Central memory CD4-positive, alpha-beta T cell (primary cell): ENCODE measurements around the gene SOX4.

Source experiments
- DNase-seq: peaks from one replicate; pipeline ENCODE4 v3.0.0; 2022

The SOX4 gene

GRCh38 chr6:21594416-21595281, 1.1 kb downstream of the SOX4 start:
- DNase-seq: peak; percentile 20

GRCh38 chr6:21595285-21596144, 2.0 kb downstream of the SOX4 start:
- DNase-seq: peak; percentile 10

DNA sequence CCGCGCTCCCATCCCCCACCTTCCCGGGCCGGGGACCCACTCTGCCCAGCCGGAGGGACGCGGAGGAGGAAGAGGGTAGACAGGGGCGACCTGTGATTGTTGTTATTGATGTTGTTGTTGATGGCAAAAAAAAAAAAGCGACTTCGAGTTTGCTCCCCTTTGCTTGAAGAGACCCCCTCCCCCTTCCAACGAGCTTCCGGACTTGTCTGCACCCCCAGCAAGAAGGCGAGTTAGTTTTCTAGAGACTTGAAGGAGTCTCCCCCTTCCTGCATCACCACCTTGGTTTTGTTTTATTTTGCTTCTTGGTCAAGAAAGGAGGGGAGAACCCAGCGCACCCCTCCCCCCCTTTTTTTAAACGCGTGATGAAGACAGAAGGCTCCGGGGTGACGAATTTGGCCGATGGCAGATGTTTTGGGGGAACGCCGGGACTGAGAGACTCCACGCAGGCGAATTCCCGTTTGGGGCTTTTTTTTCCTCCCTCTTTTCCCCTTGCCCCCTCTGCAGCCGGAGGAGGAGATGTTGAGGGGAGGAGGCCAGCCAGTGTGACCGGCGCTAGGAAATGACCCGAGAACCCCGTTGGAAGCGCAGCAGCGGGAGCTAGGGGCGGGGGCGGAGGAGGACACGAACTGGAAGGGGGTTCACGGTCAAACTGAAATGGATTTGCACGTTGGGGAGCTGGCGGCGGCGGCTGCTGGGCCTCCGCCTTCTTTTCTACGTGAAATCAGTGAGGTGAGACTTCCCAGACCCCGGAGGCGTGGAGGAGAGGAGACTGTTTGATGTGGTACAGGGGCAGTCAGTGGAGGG, 2.8 kb downstream of the SOX4 start:
- peak; percentile 7 for DNase-seq

DNA sequence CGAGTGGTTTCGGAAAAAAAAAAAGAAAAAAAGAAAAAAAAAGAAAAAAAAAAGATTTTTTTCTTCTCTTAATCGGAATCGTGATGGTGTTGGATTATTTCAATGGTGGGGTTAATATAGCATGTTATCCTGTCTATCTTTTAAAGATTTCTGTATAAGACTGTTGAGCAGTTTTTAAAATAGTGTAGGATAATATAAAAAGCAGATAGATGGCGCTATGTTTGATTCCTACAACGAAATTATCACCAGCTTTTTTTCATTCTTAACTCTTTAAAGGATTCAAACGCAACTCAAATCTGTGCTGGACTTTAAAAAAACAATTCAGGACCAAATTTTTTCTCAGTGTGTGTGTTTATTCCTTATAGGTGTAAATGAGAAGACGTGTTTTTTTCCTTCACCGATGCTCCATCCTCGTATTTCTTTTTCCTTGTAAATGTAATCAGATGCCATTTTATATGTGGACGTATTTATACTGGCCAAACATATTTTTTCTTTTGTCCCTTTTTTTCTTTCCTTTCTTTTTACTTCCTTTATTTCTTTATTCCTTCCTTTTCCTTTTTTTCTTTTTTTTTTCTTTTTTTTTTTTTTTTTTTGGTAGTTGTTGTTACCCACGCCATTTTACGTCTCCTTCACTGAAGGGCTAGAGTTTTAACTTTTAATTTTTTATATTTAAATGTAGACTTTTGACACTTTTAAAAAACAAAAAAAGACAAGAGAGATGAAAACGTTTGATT, 3.6 kb downstream of the SOX4 start:
- no peak for DNase-seq

GRCh38 chr6:21597801-21598673, 4.5 kb downstream of the SOX4 start:
- no peak for DNase-seq

DNA sequence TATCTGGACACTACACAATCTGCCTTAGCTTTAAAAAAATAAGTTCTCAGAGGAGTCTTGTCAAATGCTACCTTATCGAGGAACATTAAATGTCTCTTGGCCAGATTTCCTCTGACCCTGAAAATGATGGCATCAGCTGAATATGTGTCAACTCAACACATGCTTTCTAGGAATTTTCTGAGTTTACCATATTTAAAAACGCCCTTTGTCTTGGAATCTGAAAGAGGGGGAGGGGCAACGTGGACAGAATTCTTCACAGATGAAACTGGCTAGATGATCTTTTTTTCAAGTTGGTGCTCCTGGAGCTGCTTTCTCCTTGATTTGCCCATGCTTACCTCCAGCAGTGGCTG, 5.1 kb downstream of the SOX4 start:
- no peak for DNase-seq

DNA sequence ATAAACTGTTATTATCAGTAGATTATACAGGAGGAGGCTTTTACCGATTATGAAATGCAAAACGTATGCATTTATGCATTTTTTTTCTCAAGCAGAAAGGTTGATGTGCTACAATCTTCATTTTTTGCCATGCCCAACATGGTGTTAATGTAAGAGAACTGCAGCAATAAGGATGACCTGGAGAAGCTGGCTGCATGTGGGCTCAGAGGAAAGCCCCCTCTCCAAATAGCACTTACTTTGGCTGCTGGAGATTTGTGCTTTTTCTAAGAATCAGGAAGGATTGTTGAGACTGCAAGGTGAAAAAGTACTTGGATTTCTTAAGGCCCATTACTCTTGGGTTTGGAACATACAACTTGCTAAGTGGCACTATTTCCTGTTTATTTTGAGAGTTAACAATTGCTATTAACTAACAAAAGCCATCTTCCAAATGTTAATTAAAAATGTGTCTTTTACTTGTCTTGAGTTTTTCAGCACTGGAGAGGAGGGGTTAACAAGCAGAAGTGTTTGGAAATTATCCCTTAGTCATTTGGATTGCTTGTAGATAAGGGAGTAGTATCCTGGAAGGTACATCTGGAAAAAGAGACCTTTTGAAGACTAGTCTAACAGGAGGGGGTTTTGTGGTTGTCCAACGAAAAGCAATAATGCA, 5.6 kb downstream of the SOX4 start:
- DNase-seq: no peak

DNA sequence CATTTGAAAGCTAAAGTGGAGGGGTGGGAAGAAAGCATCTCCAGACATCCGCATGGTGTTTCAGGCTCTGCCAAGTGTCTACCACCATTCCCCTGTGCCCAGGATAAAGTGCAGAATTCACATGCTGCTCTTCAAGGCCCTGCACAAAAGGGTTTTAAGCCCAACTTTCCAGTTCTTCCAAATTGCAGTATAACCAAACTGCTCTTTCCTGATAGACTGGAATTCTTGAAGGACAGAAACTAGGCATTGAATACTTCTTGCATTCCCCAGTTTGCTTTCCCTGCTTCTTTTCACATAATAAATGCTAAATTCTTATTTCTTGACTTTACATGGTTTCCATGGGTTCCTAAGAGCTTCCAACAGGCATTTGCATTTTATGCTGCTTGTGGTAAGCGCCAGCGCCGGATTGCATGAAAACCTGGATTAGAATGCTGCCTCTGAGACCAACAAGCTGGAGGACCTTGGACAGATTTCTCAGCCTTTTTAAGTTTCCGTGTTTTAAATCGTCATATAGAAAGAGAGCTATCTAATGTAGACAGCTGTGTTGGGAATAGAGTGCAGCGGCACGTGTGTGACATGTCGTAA, 7.9 kb downstream of the SOX4 start:
- no peak for DNase-seq

- DNase-seq: no peak
These were observed 8.4 kb downstream of the SOX4 start for GRCh38 chr6:21601932-21602390.

DNA sequence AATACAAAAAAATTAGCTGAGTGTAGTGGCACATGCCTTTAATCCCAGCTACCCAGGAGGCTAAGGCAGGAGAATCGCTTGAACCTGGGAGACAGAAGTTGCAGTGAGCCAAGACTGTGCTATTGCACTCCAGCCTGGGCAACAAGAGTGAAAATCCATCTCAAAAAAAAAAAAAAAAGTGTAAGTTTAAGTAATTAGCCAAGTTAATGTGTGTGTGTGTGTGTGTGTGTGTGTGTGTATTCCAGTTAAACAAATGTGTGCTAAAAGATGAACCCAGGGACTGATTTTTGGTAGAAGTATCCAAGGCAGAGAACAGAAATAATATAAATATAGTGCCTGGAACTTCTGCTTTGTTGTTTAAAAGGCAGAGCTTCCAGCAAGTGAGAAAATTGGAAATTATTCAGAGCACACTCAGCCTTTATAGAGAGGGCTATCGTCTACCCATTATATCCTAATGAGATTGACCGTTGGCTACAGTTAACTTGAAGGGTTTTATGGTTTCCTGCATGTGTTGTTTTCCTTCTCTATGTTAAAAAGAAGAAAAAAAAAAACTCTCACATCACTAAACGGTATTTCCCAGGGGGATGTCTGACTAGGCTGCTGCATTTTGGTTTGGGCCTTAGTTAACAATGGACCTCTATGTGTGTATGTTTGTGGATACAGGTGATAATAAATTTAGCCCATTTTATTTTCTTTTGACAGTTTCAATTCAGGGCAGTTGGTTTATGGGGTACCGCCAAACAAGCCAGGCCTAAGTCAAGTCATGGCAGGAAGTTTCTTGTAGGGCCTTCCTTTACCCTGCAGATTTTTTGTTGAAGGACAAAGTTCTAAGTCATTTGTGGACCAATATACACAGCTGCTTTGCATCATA, 9.8 kb downstream of the SOX4 start:
- DNase-seq: no peak

GRCh38 chr6:21604081-21604480, 10.5 kb downstream of the SOX4 start:
- no peak for DNase-seq

DNA sequence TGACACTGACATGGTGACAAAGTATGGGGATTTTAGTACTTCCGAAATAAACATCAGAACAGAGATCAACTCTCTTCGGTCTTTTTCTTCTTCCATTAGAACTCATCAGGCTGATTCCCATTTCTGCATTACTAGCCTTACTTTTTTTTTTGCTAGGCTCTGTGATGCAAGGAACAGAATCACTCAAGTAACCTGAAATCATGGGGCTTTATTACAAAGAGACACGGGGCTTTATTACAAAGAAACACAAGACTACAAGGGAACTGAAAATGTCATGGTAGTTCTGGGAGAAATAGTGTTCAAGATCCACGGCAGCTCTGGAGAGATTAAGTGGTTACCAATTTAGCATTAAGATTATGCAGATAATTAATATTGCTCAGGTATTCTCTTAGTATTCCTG, 11.6 kb downstream of the SOX4 start:
- DNase-seq: no peak

- no peak for DNase-seq
These were observed 15.1 kb downstream of the SOX4 start for GRCh38 chr6:21608601-21609000.

GRCh38 chr6:21609881-21610329, 16.4 kb downstream of the SOX4 start:
- no peak for DNase-seq

GRCh38 chr6:21610341-21610740, 16.8 kb downstream of the SOX4 start:
- no peak for DNase-seq

DNA sequence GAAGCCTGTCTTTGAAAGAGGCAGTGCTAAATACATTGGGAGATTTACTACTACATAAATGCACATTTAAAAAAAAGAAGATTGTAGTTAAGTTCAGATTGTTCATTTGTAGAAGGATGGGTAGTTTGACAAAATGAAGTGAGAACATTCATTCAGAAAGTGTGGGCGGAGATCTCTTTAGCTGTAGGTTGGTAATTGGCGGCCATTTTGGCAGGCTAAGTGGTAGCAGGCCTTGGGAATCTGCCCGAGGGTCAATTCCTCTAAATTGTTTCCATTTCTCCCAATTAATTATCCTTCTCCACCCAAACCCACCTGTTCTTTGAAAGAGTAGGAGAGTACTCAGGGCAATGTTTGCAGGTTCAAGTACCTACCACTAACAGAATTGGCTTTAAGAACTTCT, 17.9 kb downstream of the SOX4 start:
- no peak for DNase-seq

- DNase-seq: no peak
These were observed 18.7 kb downstream of the SOX4 start for GRCh38 chr6:21612067-21612745.

DNA sequence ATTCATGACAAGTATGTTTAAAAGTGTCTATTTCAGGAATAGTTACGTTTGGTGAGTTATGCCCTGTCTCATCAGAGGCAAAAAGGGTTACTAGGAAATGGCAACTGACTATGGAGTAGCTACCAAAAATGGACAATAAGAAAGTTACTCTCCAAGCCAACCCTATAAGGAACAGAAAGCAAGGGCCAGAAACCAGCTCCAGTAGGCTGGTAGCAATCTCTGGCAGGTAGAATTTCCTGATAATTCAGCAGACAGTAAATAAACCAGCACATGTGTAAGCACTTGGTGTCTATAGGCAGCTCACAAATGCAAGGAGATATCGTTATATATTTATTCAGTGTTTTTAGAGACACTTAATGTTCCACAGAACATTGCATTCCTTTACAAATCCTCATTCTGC, 20.3 kb downstream of the SOX4 start:
- DNase-seq: no peak

DNA sequence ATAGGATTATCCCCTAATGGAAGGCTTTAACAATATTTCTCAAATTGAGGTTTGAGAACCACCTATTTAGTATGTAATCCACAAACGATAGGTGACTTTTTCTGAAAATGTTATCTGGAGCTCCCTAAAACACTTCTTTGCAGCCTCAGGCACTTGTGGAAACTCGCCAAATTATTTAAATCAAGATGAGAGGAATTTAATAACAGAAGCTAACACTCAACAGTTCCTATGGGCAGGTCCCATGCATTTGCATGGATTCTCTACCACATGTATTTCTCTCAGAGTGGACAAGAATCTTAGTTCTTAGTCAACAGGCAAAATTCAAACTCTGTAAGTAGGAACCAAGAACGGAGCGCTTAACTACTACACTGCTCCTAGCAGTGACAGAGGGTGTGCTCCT, 20.7 kb downstream of the SOX4 start:
- DNase-seq: no peak
